Inferior parietal cortex (tissue), 1 donor: ENCODE data around the gene PSMD8.
A peak's percentile ranks its signal among the peaks of the same experiment; 100 is the strongest.
"Not testable (repeated sequence)": the region's sequence is repeated elsewhere in the genome, so short reads cannot be mapped to it uniquely, and the experiment has no call there.

Source experiments
- DNase-seq: peaks from one replicate; pipeline ENCODE4 v3.0.0-alpha.2; 2016; ENCODE audit errors: extremely low spot score

PSMD8 gene

GRCh38 chr19:38374332-38375097 is at the start of gene PSMD8:
Gene PSMD8 (plus strand): TSS chr19:38374571. CDS start chr19:38374602, 31 bp downstream.
- DNase-seq, result peak; percentile 99

- no peak for DNase-seq
These were observed 47.8 kb upstream of the PSMD8 start for GRCh38 chr19:38326591-38326990.

DNA sequence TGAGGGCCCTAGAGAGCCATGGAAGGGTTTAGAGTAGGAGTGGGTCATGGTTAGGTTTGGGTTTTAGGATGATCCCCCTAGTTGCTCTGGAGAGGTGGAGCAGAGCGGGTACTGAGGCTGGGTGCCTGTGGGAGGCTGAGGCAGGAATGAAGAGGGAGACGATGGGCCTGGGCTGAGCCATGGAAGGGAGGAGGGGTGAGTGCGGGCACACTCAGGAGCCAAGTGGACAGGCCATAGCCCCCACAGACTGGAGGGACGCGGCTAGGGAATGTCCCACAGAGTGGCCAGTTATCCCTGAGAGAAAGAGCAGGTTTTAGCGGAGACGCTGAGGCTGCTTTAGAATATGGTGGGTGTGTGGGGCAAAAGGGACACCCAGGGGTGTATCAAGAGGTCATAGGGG is 44.7 kb upstream of the PSMD8 start:
- no peak for DNase-seq

GRCh38 chr19:38331728-38332127 is 42.6 kb upstream of the PSMD8 start:
- no peak for DNase-seq

DNA sequence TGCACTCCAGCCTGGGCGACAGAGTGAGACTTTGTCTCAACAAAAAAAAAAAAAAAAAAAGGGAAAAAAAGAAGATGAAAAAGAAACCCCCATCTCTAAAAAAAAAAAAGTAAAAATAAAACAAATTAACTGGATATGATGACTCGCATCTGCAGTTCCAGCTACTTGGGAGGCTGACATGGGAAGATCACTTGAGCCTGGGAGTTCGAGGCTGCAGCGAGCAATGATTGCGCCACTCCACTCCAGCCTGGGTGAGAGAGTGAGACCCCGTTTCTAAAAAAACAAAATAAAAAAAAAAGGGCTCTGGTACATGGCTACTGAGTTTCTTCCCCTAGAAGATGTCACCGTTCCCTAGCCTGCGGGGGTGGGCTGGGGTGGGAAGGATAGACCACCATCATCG is 41.1 kb upstream of the PSMD8 start:
- no peak for DNase-seq

DNA sequence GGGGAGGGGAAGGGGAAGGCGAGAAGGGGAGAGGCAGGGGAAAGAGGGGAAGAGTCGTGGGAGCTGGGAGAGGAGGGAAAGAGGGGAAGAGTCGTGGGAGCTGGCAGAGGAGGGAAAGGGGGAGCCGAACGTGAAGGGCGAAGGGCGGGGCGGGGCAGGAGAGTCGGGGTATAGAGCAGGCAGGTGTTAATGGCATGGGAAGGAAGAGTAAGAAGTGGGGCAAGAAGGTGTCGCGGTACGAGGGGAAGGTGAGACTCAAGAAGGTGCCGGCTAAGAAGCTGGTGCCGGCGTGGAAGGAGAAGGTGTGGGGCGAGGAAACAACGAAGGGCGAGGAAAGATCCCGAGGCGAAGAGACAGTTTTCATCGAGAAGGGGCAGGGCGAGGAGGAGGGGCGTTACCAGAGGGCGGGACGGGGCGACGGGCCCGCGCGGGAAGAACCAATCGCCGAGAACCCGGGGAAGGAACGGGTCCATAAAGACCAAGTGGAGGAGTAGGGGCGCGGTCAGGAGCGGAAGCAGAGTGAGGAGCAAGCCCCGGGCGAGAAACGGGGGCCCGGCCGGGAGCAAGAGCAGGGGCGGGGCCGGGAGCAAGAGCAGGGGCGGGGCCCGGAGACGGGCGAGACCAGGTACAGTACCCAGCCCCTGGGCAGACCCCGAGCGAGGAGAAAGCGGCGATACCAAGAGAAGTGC is 38.3 kb upstream of the PSMD8 start:
- DNase-seq, result peak; percentile 89

DNA sequence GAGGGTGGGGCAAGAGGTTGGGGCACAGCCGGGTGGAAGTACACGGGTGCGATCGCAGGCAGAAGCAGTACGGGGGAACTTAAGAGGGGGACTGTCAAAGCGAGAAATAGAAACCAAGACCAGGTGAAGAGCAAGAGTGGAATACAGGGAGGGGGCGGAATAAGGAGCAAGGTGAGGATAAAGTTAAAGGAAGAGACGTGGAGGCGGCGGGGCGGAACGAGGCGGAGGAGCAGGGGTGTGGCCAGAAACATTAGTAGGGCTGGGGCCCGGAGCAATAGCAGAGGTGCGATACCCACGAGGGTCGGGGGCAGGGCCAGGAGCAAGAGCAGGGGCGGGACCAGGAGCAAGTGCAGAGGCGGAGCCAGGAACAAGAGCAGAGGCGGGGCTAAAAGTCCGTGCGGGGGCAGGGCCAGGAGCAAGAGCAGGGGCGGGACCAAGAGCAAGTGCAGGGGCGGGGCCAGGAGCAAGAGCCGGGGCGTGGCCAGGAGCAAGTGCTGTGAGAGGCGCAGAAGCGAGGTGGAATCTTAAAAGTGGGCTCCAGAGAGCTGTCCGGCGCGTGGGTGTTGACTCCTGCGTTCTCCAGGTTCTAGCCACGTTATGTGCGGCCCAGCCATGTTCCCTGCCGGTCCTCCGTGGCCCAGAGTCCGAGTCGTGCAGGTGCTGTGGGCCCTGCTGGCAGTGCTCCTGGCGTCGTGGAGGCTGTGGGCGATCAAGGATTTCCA is 37.6 kb upstream of the PSMD8 start:
- DNase-seq, result peak; percentile 71

DNA sequence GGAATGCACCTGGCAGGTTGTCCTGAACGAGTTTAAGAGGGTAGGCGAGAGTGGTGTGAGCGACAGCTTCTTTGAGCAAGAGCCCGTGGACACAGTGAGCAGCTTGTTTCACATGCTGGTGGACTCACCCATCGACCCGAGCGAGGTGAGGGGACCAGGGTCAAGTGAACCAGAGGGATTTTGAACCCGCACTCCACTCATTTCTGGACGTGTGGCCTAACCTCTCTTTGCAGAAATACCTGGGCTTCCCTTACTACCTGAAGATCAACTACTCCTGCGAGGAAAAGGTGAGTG is 37.1 kb upstream of the PSMD8 start:
- no peak for DNase-seq

GRCh38 chr19:38339011-38339410 is 35.4 kb upstream of the PSMD8 start:
- not testable (repeated sequence) for DNase-seq

DNA sequence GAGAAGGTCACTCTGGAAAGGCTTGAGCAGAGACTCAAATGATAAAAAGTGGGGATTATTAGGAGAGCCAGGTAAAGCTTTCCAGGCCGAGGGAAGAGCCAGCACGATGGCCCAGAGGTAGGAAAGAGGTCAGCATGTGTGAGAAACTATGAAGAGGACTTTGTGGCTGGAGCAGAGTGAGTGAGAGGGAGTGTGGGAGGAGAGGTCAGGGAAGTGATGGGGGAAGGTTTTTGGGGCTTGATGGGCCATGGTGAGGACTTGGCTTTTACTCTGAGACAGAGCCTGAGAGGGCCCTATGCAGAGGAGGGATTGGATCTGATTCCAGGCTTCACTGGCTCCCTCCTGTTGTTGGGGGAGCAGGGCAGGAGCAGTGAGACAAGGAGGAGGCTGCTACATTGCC is 33.4 kb upstream of the PSMD8 start:
- DNase-seq, result no peak

DNA sequence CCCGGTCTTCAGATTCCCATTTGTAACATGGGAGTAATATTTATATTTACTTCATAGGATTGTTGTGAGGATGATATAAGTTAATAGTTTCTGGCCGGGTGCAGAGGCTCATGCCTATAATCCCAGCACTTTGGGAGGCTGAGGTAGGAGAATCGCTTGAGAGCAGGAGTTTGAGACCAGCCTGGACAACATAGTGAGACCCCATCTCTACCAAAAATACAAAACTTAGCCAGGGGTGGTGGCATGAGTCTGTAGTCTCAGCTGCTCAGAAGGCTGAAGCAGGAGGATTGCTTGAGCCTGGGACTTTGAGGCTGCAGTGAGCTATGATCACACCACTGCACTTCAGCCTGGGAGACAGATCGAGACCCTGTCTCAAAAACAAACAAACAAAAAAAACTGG is 27.5 kb upstream of the PSMD8 start:
- DNase-seq, result no peak

- DNase-seq, result no peak
These were observed 23.5 kb upstream of the PSMD8 start for GRCh38 chr19:38350883-38351282.

GRCh38 chr19:38351865-38352395 is 22.4 kb upstream of the PSMD8 start:
- DNase-seq, result no peak

- DNase-seq, result no peak
These were observed 21.8 kb upstream of the PSMD8 start for GRCh38 chr19:38352611-38353010.

- no peak for DNase-seq
These were observed 18.3 kb upstream of the PSMD8 start for GRCh38 chr19:38355728-38356725.

GRCh38 chr19:38358071-38358470 is 16.3 kb upstream of the PSMD8 start:
- DNase-seq, result no peak

DNA sequence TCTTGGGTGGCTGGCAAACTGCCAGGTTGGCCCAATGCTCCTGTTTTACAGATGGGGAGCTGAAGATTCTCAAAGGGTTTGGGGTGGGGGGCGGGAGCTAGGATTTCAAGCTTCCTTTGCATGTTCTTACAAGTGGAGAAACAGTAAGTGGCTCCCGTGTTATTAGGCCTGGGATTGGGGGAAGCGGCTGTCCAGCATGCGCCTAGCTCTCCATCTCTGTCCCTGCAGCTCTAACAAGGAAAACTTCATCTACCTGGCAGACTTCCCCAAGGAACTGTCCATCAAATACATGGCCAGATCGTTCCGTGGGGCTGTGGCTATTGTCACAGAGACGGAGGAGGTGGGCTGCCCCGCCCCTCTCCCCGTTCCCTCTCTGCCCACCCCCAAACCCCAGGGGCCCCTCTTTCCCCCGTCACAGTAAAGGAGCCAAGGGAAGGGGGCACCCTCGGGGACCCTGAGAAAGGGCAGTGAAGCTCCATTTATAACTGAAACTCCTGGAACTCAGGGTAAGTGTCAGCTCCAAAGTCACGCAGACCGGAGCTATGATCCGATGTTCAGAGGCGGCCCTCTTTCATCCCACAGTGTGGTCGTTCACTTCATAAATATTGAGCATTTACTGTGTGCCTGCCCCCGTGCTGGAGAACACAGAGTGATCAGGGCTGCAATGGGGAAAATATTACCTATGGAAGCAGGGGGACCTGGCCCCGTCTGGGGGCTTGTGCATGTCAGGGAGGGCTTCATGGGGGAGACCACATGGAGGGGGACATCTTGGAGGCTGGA is 14.9 kb upstream of the PSMD8 start:
- DNase-seq, result no peak

- no peak for DNase-seq
These were observed 14.0 kb upstream of the PSMD8 start for GRCh38 chr19:38360351-38360750.

- DNase-seq, result no peak
These were observed 13.3 kb upstream of the PSMD8 start for GRCh38 chr19:38360839-38361631.

DNA sequence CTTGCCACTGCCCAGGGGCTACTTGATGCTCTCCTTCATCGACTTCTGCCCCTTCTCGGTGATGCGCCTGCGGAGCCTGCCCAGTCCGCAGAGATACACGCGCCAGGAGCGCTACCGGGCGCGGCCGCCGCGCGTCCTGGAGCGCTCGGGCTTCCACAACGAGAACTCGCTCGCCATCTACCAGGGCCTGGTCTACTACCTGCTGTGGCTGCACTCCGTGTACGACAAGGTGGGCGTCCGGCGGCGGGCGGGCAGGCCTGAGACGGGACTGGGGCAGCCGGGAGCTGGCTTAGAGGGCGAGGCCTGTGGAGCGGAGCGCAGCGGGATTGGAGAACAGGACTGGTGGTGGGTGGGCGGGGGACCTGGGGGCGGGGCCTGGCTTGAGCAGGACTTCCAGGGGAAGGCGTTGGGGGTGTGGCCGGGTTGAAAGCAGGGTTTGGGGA is 12.7 kb upstream of the PSMD8 start:
- DNase-seq, result peak; percentile 28
